ENCODE data around the gene CCNA2. TPM values are rescaled to one million over a fixed set of nuclear protein-coding genes. Genes with fewer than 3 reads are reported as not detected.

Gene CCNA2
- total RNA-seq = 18.4 TPM

GRCh38 chr4:121823505-121824170 lies at the start of gene CCNA2:
CCNA2 (minus strand) TSS chr4:121823883; CDS start chr4:121823628, 255 bp downstream.
- peak; percentile 98 for DNase-seq

GRCh38 chr4:121869841-121870822 lies 46.4 kb upstream of the CCNA2 start, which contains the start of gene BBS7:
BBS7 (minus strand) TSS chr4:121870474; CDS start chr4:121870313, 161 bp downstream.
- DNase-seq = peak; percentile 94

- DNase-seq = no peak
Measured at GRCh38 chr4:121863799-121864198, 40.1 kb upstream of the CCNA2 start.

GRCh38 chr4:121861426-121861825 lies 37.7 kb upstream of the CCNA2 start:
- no peak for DNase-seq

- no peak for DNase-seq
Measured at GRCh38 chr4:121860121-121860520, 36.4 kb upstream of the CCNA2 start.

GRCh38 chr4:121851354-121851753 lies 27.7 kb upstream of the CCNA2 start:
- DNase-seq = no peak

- no peak for DNase-seq
Measured at GRCh38 chr4:121846662-121847061, 23.0 kb upstream of the CCNA2 start.

GRCh38 chr4:121842862-121843261 lies 19.2 kb upstream of the CCNA2 start:
- DNase-seq = no peak

- no peak for DNase-seq
Measured at GRCh38 chr4:121838136-121838535, 14.5 kb upstream of the CCNA2 start.

GRCh38 chr4:121829511-121829910 lies 5.8 kb upstream of the CCNA2 start:
- DNase-seq = no peak

GRCh38 chr4:121827853-121828252 lies 4.2 kb upstream of the CCNA2 start:
- DNase-seq = no peak

- DNase-seq = no peak
Measured at GRCh38 chr4:121824950-121825349, 1.3 kb upstream of the CCNA2 start.

GRCh38 chr4:121824171-121824527 lies 466 bp upstream of the CCNA2 start:
- DNase-seq = no peak

- DNase-seq = no peak
Measured at GRCh38 chr4:121822796-121823504, 733 bp downstream of the CCNA2 start.

GRCh38 chr4:121822047-121822446 lies 1.6 kb downstream of the CCNA2 start:
- no peak for DNase-seq

GRCh38 chr4:121819216-121819965 lies 4.3 kb downstream of the CCNA2 start:
- no peak for DNase-seq

- no peak for DNase-seq
Measured at GRCh38 chr4:121818215-121818614, 5.5 kb downstream of the CCNA2 start.

GRCh38 chr4:121817701-121818100 lies 6.0 kb downstream of the CCNA2 start:
- DNase-seq = no peak

- DNase-seq = no peak
Measured at GRCh38 chr4:121817006-121817405, 6.7 kb downstream of the CCNA2 start.

GRCh38 chr4:121814756-121815155 lies 8.9 kb downstream of the CCNA2 start:
- no peak for DNase-seq

- no peak for DNase-seq
Measured at GRCh38 chr4:121811122-121811521, 12.6 kb downstream of the CCNA2 start.

- no peak for DNase-seq
Measured at GRCh38 chr4:121806411-121806810, 17.3 kb downstream of the CCNA2 start.

Measured in skin of body (tissue), 2 donors.